ENCODE measurements around the gene STRN.
"Not testable (repeated sequence)": the region's sequence is repeated elsewhere in the genome, so short reads cannot be mapped to it uniquely, and the experiment has no call there.

STRN gene

GRCh38 chr2:36834731-36835524 lies 131.4 kb downstream of the STRN start:
- no peak for DNase-seq (ENCODE audit: low read depth)

- DNase-seq (ENCODE audit: low read depth), result no peak
Observed at GRCh38 chr2:36834203-36834602, 132.1 kb downstream of the STRN start.

GRCh38 chr2:36831185-36831584 lies 135.2 kb downstream of the STRN start:
- no peak for DNase-seq (ENCODE audit: low read depth)

GRCh38 chr2:36824683-36825082 lies 141.7 kb downstream of the STRN start:
- not testable (repeated sequence) for DNase-seq (ENCODE audit: low read depth)

- no peak for DNase-seq (ENCODE audit: low read depth)
Observed at GRCh38 chr2:36824273-36824672, 142.1 kb downstream of the STRN start.

- DNase-seq (ENCODE audit: low read depth), result no peak
Observed at GRCh38 chr2:36823862-36824261, 142.5 kb downstream of the STRN start.

- no peak for DNase-seq (ENCODE audit: low read depth)
Observed at GRCh38 chr2:36820942-36821605, 145.3 kb downstream of the STRN start.

- DNase-seq (ENCODE audit: low read depth), result no peak
Observed at GRCh38 chr2:36819095-36819711, 147.1 kb downstream of the STRN start.

GRCh38 chr2:36818542-36818941 lies 147.8 kb downstream of the STRN start:
- DNase-seq (ENCODE audit: low read depth), result no peak

- DNase-seq (ENCODE audit: low read depth), result no peak
Observed at GRCh38 chr2:36812196-36812595, 154.1 kb downstream of the STRN start.

GRCh38 chr2:36811071-36811470 lies 155.3 kb downstream of the STRN start:
- no peak for DNase-seq (ENCODE audit: low read depth)

- DNase-seq (ENCODE audit: low read depth), result no peak
Observed at GRCh38 chr2:36809069-36809445, 157.3 kb downstream of the STRN start.

GRCh38 chr2:36808386-36809068 lies 157.8 kb downstream of the STRN start:
- no peak for DNase-seq (ENCODE audit: low read depth)

GRCh38 chr2:36807223-36807886 lies 159.0 kb downstream of the STRN start:
- DNase-seq (ENCODE audit: low read depth), result no peak

- DNase-seq (ENCODE audit: low read depth), result no peak
Observed at GRCh38 chr2:36805635-36806224, 160.6 kb downstream of the STRN start.

- no peak for DNase-seq (ENCODE audit: low read depth)
Observed at GRCh38 chr2:36802952-36803351, 163.4 kb downstream of the STRN start.

GRCh38 chr2:36801088-36801487 lies 165.2 kb downstream of the STRN start:
- DNase-seq (ENCODE audit: low read depth), result no peak

GRCh38 chr2:36800381-36800780 lies 166.0 kb downstream of the STRN start:
- no peak for DNase-seq (ENCODE audit: low read depth)

GRCh38 chr2:36798724-36799123 lies 167.6 kb downstream of the STRN start:
- DNase-seq (ENCODE audit: low read depth), result no peak

- DNase-seq (ENCODE audit: low read depth), result no peak
Observed at GRCh38 chr2:36797324-36798070, 168.8 kb downstream of the STRN start.
